GM19351 (cell line): ENCODE results near the gene TMEM116.
A peak's percentile ranks its signal among the peaks of the same experiment; 100 is the strongest.
"Not testable (repeated sequence)": the region's sequence is repeated elsewhere in the genome, so short reads cannot be mapped to it uniquely, and the experiment has no call there.

Experiments used
- ATAC-seq: cut with Tn5 transposase; IDR thresholded peaks from one replicate; pipeline ENCODE4 v1.9.1; 2021; ENCODE audit warnings: mild to moderate bottlenecking, moderate library complexity; ENCODE audit not compliant: unreplicated experiment

The TMEM116 gene

DNA sequence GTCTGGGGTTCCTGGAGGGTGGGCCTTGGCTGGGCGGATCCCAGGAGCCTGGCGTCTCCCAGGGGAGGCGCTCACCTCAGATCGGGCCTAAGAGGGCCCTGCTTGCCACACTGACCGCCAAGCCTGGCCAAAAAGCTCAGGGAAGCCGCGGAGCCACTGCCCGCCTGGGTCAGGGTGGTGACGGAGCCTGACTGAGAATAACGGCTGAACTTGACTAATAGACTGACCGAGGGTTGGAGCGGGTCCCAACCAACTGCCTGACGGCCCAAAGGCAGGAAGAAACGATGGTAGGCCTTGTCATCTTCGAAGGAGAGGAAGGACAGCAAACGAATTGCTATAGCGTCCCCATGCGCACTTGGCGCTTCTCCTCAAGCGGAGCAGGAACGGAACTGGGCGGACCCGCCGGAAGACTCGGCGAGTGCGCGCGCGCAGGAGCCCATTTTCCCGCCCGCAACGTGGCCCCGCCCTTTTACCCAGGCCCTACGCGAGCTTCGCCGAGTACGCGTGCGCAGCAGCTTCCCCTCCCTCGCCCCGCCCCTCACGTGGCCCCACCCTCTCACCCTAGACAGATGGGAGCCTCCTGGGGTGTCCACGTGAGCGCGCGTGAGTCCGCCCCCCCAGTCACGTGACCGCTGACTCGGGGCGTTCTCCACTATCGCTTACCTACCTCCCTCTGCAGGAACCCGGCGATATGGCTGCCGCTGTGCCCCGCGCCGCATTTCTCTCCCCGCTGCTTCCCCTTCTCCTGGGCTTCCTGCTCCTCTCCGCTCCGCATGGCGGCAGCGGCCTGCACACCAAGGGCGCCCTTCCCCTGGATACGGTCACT, at the start of gene TMEM116, which contains the start of gene ERP29:
Gene TMEM116 (minus strand): TSS at position 391 of the 826 bp plus-strand sequence. CDS start 7,895 bp downstream, outside the sequence.
Gene ERP29 (plus strand): TSS at position 652 of the 826 bp plus-strand sequence. CDS start 40 bp downstream, at position 692.
- ATAC-seq, result peak; percentile 58

- no peak for ATAC-seq
Measured at GRCh38 chr12:112061137-112061536, 48.2 kb upstream of the TMEM116 start.

DNA sequence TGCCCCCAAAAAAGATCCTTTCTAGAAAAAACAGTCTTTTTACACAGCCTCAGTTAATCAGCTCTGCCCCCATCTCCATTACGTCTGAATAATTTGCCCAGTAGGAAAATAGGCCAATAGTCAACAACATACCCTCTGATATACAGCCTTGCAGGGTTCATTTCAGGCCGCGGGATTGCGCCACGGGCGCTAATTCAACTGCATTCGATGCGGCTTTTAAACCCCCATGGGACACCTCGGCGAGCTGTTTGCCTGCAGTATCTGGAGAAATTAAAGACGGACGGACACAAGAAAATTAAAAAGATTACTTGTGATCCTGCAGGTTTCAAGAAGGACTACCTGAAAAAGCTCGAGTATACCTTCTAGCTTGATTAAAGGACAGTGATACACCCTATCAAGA, 36.4 kb upstream of the TMEM116 start:
- ATAC-seq, result no peak

DNA sequence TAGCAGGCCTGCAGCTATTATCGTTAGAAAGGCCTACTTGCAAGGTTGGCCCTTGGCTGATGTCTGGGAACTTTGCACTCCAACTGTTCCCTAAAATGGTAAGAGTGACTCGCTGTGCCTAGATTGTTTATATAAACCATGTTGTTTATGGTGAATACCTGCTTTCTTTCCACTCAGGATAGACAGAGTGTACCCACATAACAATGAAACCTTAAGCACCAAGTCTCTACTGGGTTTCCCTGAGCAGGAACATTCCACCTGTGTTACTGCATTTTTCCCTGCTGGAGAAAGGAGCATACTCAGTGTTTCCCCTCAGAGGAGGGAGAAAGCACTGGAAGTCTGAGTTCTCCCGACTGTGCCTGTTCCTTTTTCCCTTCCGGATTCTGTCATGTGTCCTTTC, 33.0 kb upstream of the TMEM116 start:
- ATAC-seq, result no peak

DNA sequence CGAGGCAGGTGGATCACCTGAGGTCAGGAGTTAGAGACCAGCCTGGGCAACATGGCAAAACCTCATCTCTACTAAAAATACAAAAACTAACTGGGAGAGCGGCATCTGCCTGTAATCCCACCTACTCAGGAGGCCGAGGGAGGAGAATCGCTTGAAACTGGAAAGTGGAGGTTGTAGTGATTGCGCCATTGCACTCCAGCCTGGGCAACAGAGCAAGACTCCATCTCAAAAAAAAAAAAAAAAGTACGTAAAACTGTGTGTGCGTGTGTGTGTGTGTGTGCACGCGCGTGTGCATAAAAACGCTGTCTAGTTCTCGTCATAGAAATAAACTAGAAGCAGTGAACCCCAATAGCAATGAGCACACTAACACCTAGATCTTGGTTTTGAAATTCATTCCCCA, 23.6 kb upstream of the TMEM116 start:
- ATAC-seq, result not testable (repeated sequence)

DNA sequence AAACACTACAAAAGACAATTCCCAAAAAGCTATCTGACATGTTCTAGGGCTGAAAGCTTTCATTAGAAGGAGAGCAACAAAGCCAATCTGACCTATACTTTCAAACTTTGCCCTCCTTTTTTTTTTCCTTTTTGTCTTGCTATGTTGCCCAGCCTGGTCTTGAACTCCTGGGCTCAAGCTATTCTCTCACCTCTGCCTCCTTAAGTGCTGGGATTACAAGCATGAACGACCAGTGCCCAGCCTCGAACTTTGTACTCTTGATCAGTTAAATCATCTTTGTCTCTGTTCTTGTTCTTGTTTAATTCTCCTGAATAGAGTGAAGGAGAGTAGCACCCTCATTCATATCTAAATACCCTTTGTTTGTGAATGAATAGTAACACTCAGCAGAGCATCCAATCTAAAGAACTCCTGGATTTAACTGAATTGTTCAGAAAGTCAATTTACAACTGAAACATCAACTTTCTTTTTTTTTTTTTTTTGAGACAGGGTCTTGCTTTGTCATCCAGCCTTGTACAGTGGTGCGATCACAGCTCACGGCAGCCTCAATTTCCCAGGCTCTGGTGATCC, 22.3 kb upstream of the TMEM116 start:
- ATAC-seq, result no peak

DNA sequence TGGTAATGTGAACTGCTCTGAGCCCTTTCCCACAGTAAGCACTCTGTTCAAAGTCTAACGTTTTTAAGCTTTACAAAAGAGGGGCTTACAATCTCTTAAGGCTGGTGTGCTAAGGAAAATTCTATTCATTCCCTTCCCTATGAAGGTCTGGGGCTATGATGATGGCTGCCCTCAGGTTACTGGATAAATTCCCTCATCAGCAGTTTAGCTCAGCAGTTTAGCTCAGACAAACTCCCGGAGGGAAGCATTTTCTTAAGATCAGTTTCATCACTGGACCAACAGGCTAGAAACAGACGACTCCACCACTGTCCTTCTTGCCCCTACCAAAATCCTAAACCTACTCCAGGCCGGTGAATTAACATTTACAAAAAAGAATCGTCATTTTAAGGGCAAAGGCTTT, 19.3 kb upstream of the TMEM116 start:
- ATAC-seq, result no peak

- ATAC-seq, result no peak
Measured at GRCh38 chr12:112031472-112031871, 18.5 kb upstream of the TMEM116 start.

DNA sequence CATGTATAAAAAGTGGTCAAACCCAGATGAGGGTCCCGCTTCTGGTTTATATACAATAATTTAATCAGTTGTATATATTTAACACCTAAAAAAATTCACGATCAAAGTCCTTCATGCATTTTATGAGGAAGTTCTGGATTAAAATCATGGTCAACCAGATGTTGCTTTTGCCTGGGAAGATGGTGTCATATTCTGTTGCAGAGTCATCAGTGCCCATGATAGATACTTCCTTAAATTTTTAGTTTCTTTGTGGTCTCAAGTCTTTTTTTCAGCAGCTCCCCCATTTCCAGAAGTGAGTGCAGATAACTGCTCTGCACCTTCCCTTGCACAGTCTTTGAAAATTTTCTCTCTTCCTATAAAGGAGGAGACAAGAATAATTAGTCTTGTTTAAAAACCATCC, 16.3 kb upstream of the TMEM116 start:
- no peak for ATAC-seq

DNA sequence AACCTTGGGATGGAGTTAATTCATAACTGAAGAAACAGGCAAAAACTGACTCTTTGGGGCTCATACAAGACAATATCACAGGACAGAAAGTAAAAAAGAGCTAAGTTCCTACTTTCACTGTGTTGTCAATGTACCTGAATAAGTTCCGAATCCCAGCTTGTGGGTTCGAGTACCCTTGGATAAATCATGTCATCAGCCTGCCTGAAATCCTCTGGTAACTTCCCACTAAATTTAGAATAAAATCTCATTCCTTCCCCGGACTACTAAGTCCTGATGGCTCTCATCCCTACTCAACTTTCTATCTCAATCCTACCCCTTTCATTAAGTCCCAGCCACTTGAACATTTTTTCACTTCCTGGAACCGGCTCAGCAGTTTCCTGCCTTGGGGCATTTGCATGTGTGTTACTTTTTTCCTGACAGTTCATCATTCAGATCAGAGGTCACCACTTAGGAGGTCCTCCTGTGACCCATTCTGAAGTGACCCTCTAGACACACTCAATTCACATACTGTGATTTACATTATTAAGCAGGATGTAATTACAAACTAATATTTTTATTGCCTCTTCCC, 12.9 kb upstream of the TMEM116 start:
- ATAC-seq, result no peak

GRCh38 chr12:112023759-112024396, 10.9 kb upstream of the TMEM116 start:
- ATAC-seq, result no peak

- ATAC-seq, result no peak
Measured at GRCh38 chr12:112022241-112023016, 9.5 kb upstream of the TMEM116 start.

- no peak for ATAC-seq
Measured at GRCh38 chr12:112020947-112021457, 8.0 kb upstream of the TMEM116 start.

DNA sequence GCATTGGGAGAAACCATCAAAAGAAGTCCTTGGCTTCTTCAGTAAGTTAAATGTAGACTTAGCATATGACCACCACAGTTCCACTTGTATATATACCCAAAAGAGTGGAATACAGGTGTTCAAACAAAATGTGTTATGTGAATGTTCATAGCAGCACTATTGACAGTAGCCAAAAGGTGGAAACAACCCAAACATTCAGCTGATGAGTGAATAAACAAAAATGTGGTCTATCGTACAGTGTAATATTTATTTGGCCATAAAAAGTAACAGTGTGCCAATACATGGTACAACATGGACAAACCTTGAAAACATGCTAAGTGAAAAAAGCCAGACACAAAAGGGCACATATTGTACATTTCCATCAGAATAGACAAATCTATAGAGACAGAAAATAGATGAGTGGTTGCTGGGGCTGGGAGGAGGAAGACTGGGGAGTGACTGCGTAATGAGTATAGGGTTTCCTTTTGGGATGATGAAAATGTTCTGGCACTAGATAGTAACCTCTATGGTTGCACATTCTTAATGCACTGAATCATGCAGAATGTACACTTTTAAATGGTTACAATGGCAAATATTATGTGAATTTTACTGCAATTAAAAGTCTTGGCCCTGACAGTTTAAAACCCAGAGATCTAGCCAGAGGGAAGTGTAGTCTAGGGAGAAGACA, 5.7 kb upstream of the TMEM116 start:
- no peak for ATAC-seq

GRCh38 chr12:112017041-112017440, 4.1 kb upstream of the TMEM116 start:
- ATAC-seq, result no peak

DNA sequence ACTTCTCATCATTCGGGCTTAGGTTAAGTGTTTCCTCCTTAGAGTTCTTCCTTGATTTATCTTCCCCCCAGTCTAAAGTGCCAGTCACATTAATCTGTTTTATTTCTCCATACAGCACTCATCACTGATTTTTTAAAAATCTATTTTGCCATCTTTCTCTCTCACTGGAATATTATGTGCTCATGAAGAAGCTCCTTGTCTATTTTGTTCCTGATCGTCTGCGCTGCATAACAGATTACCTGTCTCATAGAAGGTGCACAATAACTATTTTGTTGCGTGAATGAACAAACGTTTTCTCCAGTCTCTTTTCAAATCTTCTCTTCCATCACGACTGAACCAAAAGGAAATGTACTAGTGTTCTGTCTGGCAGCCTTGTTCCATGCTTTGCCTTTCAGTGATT, 3.0 kb upstream of the TMEM116 start:
- no peak for ATAC-seq

DNA sequence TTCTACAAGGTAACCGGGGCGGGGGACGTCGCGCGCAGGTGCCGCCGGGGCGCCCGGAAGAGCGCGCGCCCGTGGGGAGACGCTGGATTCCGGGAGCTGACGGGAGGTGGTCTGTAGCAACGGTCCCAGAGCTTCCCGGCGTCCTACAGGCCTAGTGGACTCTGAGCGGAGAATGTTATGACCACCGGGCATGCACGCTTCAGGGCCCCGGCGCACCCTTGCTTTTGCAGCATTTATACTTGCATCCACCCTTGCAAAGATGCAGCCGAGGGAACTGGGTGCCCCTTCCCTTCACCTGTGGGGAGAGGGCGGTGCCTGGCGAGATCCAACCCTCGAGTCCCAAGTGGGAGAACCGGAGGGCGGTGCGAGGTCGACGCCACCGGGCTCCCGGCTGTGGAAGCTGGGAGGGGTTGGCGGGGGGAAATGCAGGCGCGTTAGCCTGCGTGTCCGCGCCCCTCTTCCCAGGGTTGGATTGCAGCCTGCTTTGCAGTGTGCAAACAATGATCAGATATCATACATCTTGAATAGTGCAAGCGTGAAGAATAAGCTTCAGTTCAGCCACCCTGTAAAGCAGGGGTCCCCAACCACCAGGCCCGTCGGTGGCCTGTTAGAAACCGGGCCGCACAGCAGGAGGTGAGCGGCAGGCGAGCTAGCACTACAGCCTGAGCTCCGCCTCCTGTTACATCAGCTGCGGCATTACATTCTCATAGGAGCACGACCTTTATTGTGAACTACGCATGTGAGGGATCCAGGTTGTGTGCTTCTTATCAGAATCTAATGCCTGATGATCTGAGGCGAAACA, 837 bp upstream of the TMEM116 start:
- peak; percentile 32 for ATAC-seq

GRCh38 chr12:112011685-112012084, 1.3 kb downstream of the TMEM116 start:
- no peak for ATAC-seq
